OCI-LY3 (cell line): ENCODE measurements around the gene CBR1.

Experiments used
- EZH2phosphoT487 ChIP-seq: fragments of 200-600 bp; shearing (Covaris generic); IDR thresholded peaks from 2 replicates; pipeline ENCODE4 v1.6.1; 2018; ENCODE audit warnings: antibody characterized with exemption, mixed run types, low read depth
- TF ChIP-seq, protein P1 (sequence below): fragments of 200-600, 300-600 bp; sonication (generic); IDR thresholded peaks from 2 replicates; pipeline ENCODE4 v1.5.1; 2014; ENCODE audit warnings: antibody characterized with exemption, low read length, low read depth

DNA sequence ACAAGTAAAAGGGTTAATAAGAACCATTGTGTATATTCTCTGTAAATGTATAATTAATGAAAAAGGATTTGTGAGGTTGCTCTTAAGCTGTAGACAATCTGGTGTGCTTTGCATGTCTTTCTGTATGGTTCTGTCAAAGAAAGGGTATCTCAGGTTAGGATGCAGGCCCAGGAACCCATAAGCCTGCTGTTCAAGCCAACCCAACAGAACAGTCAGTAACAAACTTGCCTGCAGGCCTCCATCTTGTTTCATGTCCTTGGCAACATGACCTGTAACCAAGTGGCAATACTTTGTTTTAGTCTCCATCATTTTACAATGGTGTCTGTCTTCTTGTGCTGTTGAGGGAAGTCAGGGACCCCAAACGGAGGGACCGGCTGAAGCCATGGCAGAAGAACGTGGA, 29.2 kb downstream of the CBR1 start:
- TF ChIP-seq, protein P1, sequence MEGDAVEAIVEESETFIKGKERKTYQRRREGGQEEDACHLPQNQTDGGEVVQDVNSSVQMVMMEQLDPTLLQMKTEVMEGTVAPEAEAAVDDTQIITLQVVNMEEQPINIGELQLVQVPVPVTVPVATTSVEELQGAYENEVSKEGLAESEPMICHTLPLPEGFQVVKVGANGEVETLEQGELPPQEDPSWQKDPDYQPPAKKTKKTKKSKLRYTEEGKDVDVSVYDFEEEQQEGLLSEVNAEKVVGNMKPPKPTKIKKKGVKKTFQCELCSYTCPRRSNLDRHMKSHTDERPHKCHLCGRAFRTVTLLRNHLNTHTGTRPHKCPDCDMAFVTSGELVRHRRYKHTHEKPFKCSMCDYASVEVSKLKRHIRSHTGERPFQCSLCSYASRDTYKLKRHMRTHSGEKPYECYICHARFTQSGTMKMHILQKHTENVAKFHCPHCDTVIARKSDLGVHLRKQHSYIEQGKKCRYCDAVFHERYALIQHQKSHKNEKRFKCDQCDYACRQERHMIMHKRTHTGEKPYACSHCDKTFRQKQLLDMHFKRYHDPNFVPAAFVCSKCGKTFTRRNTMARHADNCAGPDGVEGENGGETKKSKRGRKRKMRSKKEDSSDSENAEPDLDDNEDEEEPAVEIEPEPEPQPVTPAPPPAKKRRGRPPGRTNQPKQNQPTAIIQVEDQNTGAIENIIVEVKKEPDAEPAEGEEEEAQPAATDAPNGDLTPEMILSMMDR = no peak
- TF ChIP-seq EZH2phosphoT487 = no peak
